ENCODE data around the gene UCHL5.
"Not testable (repeated sequence)": the region's sequence is repeated elsewhere in the genome, so short reads cannot be mapped to it uniquely, and the experiment has no call there.

DNA sequence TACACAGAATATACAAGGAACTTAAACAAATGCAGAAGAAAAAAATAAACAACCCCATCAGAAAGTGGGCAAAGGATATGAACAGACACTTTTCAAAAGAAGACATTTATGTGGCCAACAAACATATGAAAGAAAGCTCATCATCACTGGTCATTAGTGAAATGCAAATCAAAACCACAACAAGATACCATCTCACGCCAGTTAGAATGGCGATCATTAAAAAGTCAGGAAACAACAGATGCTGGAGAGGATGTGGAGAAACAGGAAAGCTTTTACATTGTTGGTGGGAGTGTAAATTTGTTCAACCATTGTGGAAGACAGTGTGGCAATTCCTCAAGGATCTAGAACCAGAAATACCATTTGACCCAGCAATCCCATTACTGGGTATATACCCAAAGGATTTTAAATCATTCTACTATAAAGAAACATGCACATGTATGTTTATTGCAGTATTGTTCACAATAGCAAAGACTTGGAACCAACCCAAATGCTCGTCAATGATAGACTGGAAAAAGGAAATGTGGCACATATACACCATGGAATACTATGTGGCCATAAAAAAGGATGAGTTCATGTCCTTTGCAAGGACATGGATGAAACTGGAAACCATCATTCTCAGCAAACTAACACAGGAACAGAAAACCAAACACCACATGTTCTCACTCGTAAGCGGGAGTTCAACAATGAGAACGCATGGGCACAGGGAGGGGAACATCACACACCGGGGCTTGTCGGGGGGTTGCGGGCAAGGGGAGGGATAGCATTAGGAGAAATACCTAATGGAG, 26.3 kb downstream of the UCHL5 start:
- TF ChIP-seq CTCF, POLR2A (IDR thresholded peaks at IDR 0.05): not testable (repeated sequence)
